ENCODE data around the gene PDE4B. TPM values are rescaled to one million over a fixed set of nuclear protein-coding genes. Genes with fewer than 3 reads are reported as not detected.

The PDE4B gene
- total and polyA plus RNA-seq, 11 donors = 1.4 to 71.9 (median 16.2) TPM

GRCh38 chr1:66267201-66267940 lies 474.7 kb downstream of the PDE4B start:
- Histone ChIP-seq H3K4me1 (peaks cover 9 to 75% (median 40%) of the 10 kb centered on the region in 12 donors), H3K36me3 (no peaks in the 10 kb centered on the region), H3K27me3 (no peaks in the 10 kb centered on the region), H3K4me3 (no peak overlapping the region), H3K9me3 (no peaks in the 10 kb centered on the region), H3K27ac (peak overlapping the region in 11 of 12 donors; percentile 1 to 56 (median 35))
- ATAC-seq (no peak), DNase-seq (no peak)
- TF ChIP-seq POLR2A (IDR thresholded peaks at IDR 0.05) (no peak), CTCF (IDR thresholded peaks at IDR 0.05) (no peak)
- intact Hi-C loops (cut with DNase I) = loop anchor here in 1 of 10 donors (5.0 kb wide), 1 partner anchor 65 kb away; no protein-coding TSS in a partner anchor
- 53 to 57% (median 55%) methylated on average over 7 of the region's 7 CpGs for WGBS, 4 donors

DNA sequence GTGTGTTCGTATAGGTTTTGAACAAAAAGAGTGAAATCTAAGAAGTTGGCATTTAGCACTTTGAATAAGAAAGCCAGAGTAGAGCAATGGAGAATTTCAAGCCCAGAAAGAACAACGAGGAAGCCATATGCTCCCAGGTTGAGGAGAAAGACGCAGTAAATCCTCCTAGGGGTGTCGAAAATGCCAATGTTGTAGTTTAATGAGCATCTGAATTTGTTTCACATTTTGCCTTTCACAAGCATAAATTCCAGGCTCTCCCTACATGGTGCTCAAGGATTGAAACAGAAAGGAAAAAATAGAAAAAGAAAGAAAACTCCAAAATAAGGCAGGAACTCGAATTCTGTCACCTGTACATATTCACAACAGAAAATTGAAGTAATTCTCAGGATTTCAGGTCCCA lies 476.5 kb downstream of the PDE4B start:
- TF ChIP-seq CTCF (IDR thresholded peaks at IDR 0.05) (no peak), POLR2A (IDR thresholded peaks at IDR 0.05) (no peak)
- H3K4me1 ChIP-seq = peaks cover 9 to 89% (median 39%) of the 10 kb centered on the region in 12 donors
- H3K27ac ChIP-seq = peak overlapping the region in 1 of 12 donors; percentile 94
- ATAC-seq (no peak), DNase-seq (no peak)
- intact Hi-C loops (cut with DNase I) = loop anchor here in 1 of 10 donors (5.0 kb wide), 1 partner anchor 63 kb away; no protein-coding TSS in a partner anchor
- H3K27me3 ChIP-seq = no peaks in the 10 kb centered on the region
- H3K36me3 ChIP-seq = no peaks in the 10 kb centered on the region
- no peak overlapping the region for H3K4me3 ChIP-seq
- no peaks in the 10 kb centered on the region for H3K9me3 ChIP-seq
- 87 to 91% (median 89%) methylated on average over 5 of the region's 5 CpGs for WGBS, 4 donors

- Histone ChIP-seq H3K36me3 (no peaks in the 10 kb centered on the region), H3K9me3 (no peaks in the 10 kb centered on the region), H3K4me3 (no peak overlapping the region), H3K4me1 (peaks cover 9 to 96% (median 45%) of the 10 kb centered on the region in 12 donors), H3K27me3 (no peaks in the 10 kb centered on the region), H3K27ac (peak overlapping the region in 11 of 12 donors; percentile 25 to 94 (median 84))
- DNase-seq (peak in 1 of 5 donors; percentile 32), ATAC-seq (peak in 2 of 4 donors; percentile 47 to 53)
- TF ChIP-seq POLR2A (IDR thresholded peaks at IDR 0.05) = no peak
- no peak for TF ChIP-seq CTCF (IDR thresholded peaks at IDR 0.05)
- WGBS, 4 donors = 52 to 68% (median 58%) methylated on average over 5 of the region's 5 CpGs
- intact Hi-C loops (cut with DNase I) = loop anchor here in 4 of 10 donors (2.0 to 5.0 kb wide), 2 partner anchors 62 to 63 kb away; no protein-coding TSS in a partner anchor
Measured at GRCh38 chr1:66270119-66270812, 477.6 kb downstream of the PDE4B start.

Data from heart left ventricle (tissue), 16 donors.